GM19099 (cell line): ENCODE data around the gene CPLANE1.

Experiments used
- POLR2A ChIP-seq: IDR thresholded peaks from 3 replicates; pipeline ENCODE4 v1.6.1; 2011; ENCODE audit warnings: low read depth; ENCODE audit not compliant: insufficient read length; ENCODE audit errors: extremely low read depth

CPLANE1 gene

GRCh38 chr5:37248970-37249814 is at the start of gene CPLANE1:
Gene CPLANE1 (minus strand): TSS chr5:37249376. CDS start chr5:37247698, 1,678 bp downstream.
- TF ChIP-seq POLR2A: peak; percentile 84

- TF ChIP-seq POLR2A: no peak
Measured at GRCh38 chr5:37283214-37283820, 34.1 kb upstream of the CPLANE1 start.

GRCh38 chr5:37275511-37275910 is 26.3 kb upstream of the CPLANE1 start:
- no peak for TF ChIP-seq POLR2A

GRCh38 chr5:37272511-37272910 is 23.3 kb upstream of the CPLANE1 start:
- TF ChIP-seq POLR2A: no peak

- no peak for TF ChIP-seq POLR2A
Measured at GRCh38 chr5:37255774-37256358, 6.7 kb upstream of the CPLANE1 start.

- no peak for TF ChIP-seq POLR2A
Measured at GRCh38 chr5:37254581-37254980, 5.4 kb upstream of the CPLANE1 start.

- no peak for TF ChIP-seq POLR2A
Measured at GRCh38 chr5:37251665-37252064, 2.5 kb upstream of the CPLANE1 start.

- TF ChIP-seq POLR2A: no peak
Measured at GRCh38 chr5:37249815-37250164, 614 bp upstream of the CPLANE1 start.

GRCh38 chr5:37248421-37248969 is 681 bp downstream of the CPLANE1 start:
- TF ChIP-seq POLR2A: no peak

- no peak for TF ChIP-seq POLR2A
Measured at GRCh38 chr5:37247496-37247895, 1.7 kb downstream of the CPLANE1 start.

GRCh38 chr5:37247036-37247435 is 2.1 kb downstream of the CPLANE1 start:
- no peak for TF ChIP-seq POLR2A

- no peak for TF ChIP-seq POLR2A
Measured at GRCh38 chr5:37234288-37234687, 14.9 kb downstream of the CPLANE1 start.

GRCh38 chr5:37226377-37226776 is 22.8 kb downstream of the CPLANE1 start:
- TF ChIP-seq POLR2A: no peak

- no peak for TF ChIP-seq POLR2A
Measured at GRCh38 chr5:37222181-37222580, 27.0 kb downstream of the CPLANE1 start.

GRCh38 chr5:37217976-37218375 is 31.2 kb downstream of the CPLANE1 start:
- TF ChIP-seq POLR2A: no peak

GRCh38 chr5:37214550-37214949 is 34.6 kb downstream of the CPLANE1 start:
- no peak for TF ChIP-seq POLR2A

- no peak for TF ChIP-seq POLR2A
Measured at GRCh38 chr5:37212096-37212495, 37.1 kb downstream of the CPLANE1 start.

- no peak for TF ChIP-seq POLR2A
Measured at GRCh38 chr5:37211661-37212060, 37.5 kb downstream of the CPLANE1 start.
